Measurements from ENCODE around the gene TIPRL. TPM values are rescaled to one million over a fixed set of nuclear protein-coding genes. Genes with fewer than 3 reads are reported as not detected.

The TIPRL gene
- total and polyA plus RNA-seq, 9 of the 15 experiments (the other 6 are each of a cell fraction or from before 2014, with no cell fraction given), result 41.4 to 90.2 (median 69.9) TPM

GRCh38 chr1:168178638-168179437 is at the start of gene TIPRL (continued):
- TF ChIP-seq GMEB1 (CRISPR knock-in tag; IDR thresholded peaks at IDR 0.05) (peak; percentile 98), MYNN (IDR thresholded peaks at IDR 0.05) (no peak; the same call in 1 of the 2 replicates), MYNN (CRISPR knock-in tag; IDR thresholded peaks at IDR 0.05) (no peak), GABPB2 (CRISPR knock-in tag; conservative IDR thresholded peaks at IDR 0.05) (no peak), RNF219 (CRISPR knock-in tag; IDR thresholded peaks at IDR 0.05) (no peak), ID3 (CRISPR knock-in tag; IDR thresholded peaks at IDR 0.05) (no peak), ID3 (tag; IDR thresholded peaks at IDR 0.05) (no peak), MAFK (IDR thresholded peaks at IDR 0.05; ENCODE audit: low read length) (peak; percentile 15), STAT5A (IDR thresholded peaks at IDR 0.05; ENCODE audit: borderline replicate concordance, low read length) (no peak; the same call in 1 of the 2 replicates), ETV1 (tag; conservative IDR thresholded peaks at IDR 0.05; ENCODE audit: low read depth) (peak; percentile 71), ZNF699 (CRISPR knock-in tag; IDR thresholded peaks at IDR 0.05; ENCODE audit: insufficient replicate concordance) (no peak), ZNF561 (CRISPR knock-in tag; conservative IDR thresholded peaks at IDR 0.05) (no peak), TCFL5 (CRISPR knock-in tag; conservative IDR thresholded peaks at IDR 0.05) (no peak), U2AF1 (optimal IDR thresholded peaks at IDR 0.05; ENCODE audit: low read depth, low read length) (no peak), SIX5 (IDR thresholded peaks at IDR 0.05; ENCODE audit: borderline replicate concordance in 1 of 2, insufficient read depth in 1 of 2, low read depth in 1 of 2, low read length in 2 of 2) (no peak; a peak in 1 of 4 replicates), MCM3 (IDR thresholded peaks at IDR 0.05) (no peak), TARDBP (IDR thresholded peaks at IDR 0.05) (peak; percentile 42; the same call in 1 of the 2 replicates), BRD4 (IDR thresholded peaks at IDR 0.05) (no peak), SREBF1 (IDR thresholded peaks at IDR 0.05; ENCODE audit: borderline replicate concordance, low read depth, low read length) (no peak), CEBPB (tag; IDR thresholded peaks at IDR 0.05) (peak; percentile 77), PRMT5 (CRISPR knock-in tag; IDR thresholded peaks at IDR 0.05) (no peak), ERF (CRISPR knock-in tag; IDR thresholded peaks at IDR 0.05) (peak; percentile 89; the same call in 1 of the 2 replicates), FOXO4 (CRISPR knock-in tag; IDR thresholded peaks at IDR 0.05) (no peak), RBM15 (IDR thresholded peaks at IDR 0.05; ENCODE audit: insufficient read depth, low read length) (no peak)
